ENCODE results near the gene SGPL1.

SGPL1 gene

DNA sequence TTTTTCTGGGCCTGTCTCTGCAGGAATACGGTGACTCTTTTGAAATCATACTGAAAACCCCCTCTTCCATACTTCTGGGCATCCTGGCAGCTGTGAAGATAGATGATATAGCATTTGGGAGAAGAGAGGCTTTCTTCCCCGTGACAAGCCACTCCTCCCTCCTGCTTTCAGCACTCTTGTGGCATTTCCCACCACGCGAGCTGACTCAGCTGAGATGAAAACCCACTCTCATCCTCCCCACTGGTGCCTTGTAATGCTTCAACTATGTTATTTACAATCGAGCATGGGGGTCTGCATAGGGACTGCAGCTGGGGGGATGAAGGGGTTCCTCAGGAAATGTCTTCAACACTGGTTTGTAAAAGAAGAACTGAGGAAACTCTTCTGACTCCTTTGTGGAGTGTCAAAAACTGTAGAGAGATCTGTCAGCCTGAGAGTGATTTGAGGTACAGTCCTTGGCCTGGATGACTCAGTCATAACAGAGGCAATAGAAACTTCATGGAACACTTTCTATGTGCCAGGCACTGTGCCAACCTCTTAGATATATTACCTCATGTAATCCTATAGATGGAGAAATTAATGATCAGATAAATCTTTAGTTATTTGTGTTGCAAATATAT is 28.8 kb upstream of the SGPL1 start:
- peak; percentile 8 for DNase-seq (ENCODE audit: low spot score)
- H3K9me3 Mint-ChIP-seq: no peaks in the 10 kb centered on the region
- H3K4me3 Mint-ChIP-seq: no peak overlapping the region
- no peak overlapping the region for H3K27ac Mint-ChIP-seq
- H3K27me3 Mint-ChIP-seq (ENCODE audit: low read depth): peaks cover 29% of the 10 kb centered on the region
- H3K36me3 Mint-ChIP-seq (ENCODE audit: low read depth): no peaks in the 10 kb centered on the region
- H3K4me1 Mint-ChIP-seq (ENCODE audit: low read depth): peaks cover 3% of the 10 kb centered on the region

DNA sequence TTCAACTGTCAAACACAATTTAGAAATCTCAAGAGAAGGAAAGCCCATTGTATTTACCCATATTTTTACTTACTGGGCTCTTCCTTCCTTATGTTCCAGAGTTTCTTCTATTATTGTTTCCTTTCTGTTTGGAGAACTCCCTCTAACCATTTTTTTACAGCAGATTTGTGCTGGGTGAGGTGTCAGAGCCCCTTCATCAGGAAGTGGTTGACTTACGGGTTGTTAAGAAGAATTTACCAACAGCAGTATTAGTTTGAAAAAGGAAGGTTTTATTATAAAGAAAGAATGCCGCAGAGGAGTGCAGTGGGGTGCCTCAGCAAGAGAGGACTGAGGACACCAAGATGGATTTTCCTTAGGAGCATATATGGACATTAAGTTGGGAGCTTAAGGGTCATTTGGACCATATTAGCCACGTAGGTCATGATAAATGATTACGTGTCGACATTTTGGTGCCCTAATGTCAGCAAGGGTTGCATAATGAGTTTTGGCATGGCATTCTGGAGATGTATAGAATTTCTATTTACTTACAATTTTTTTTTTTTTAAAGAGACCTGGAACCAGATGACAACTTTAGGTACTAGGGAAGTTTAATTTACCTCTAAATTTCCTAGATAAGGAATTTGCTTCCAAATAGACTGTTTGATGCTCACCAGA is 24.2 kb upstream of the SGPL1 start:
- no peaks in the 10 kb centered on the region for H3K9me3 Mint-ChIP-seq
- no peak for DNase-seq (ENCODE audit: low spot score)
- no peak overlapping the region for H3K27ac Mint-ChIP-seq

DNA sequence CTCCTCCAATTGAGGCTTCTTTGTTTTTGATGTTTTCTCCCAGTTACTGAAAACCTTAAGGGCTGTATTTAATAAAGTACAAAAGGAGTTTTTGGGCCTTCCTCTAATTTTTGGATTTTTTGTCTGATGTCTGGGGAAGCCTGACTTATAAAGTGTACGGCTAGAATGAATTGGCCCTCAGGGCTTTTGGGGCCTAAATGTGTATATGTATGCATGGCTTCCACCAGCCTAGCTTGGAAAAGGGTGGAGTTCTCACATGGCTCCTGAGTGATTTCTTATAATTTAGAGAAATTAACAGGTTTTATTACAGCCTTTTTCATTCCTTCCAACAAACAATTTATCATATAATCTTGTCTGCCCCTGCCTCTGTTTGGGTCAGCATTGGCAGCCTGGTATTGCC is 20.1 kb upstream of the SGPL1 start:
- H3K4me1 Mint-ChIP-seq (ENCODE audit: low read depth): no peaks in the 10 kb centered on the region
- H3K4me3 Mint-ChIP-seq: no peak overlapping the region
- H3K36me3 Mint-ChIP-seq (ENCODE audit: low read depth): no peaks in the 10 kb centered on the region
- no peaks in the 10 kb centered on the region for H3K9me3 Mint-ChIP-seq
- no peak for DNase-seq (ENCODE audit: low spot score)
- H3K27me3 Mint-ChIP-seq (ENCODE audit: low read depth): peaks cover 23% of the 10 kb centered on the region
- no peak overlapping the region for H3K27ac Mint-ChIP-seq

More for the DNA sequence above, 24.2 kb upstream of the SGPL1 start:
- H3K4me3 Mint-ChIP-seq: no peak overlapping the region
- peaks cover 3% of the 10 kb centered on the region for H3K4me1 Mint-ChIP-seq (ENCODE audit: low read depth)
- peaks cover 36% of the 10 kb centered on the region for H3K27me3 Mint-ChIP-seq (ENCODE audit: low read depth)
- H3K36me3 Mint-ChIP-seq (ENCODE audit: low read depth): no peaks in the 10 kb centered on the region

DNA sequence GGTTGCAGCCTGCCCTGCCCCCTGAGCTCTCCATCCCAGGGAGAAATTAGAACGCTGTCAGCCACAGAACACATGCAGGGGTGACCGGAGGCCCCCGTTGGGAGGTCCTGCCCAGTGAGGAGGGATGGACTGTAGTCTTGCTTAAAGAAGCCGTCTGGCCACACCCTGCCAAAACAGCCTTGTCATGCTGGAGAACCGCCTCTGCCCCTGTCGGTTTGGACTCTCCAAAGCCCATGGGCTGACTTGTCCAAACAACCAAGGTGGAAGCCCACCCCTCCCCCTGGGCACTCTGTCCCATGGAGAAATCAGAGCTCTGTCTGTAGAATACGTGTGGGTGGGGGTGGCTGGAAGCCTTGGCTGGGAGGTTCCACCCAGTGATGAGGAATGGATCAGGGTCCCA is 17.9 kb upstream of the SGPL1 start:
- Mint-ChIP-seq H3K36me3 (ENCODE audit: low read depth) (no peaks in the 10 kb centered on the region), H3K4me3 (no peak overlapping the region), H3K27ac (no peak overlapping the region), H3K27me3 (ENCODE audit: low read depth) (peaks cover 20% of the 10 kb centered on the region), H3K9me3 (no peaks in the 10 kb centered on the region), H3K4me1 (ENCODE audit: low read depth) (no peaks in the 10 kb centered on the region)
- no peak for DNase-seq (ENCODE audit: low spot score)

DNA sequence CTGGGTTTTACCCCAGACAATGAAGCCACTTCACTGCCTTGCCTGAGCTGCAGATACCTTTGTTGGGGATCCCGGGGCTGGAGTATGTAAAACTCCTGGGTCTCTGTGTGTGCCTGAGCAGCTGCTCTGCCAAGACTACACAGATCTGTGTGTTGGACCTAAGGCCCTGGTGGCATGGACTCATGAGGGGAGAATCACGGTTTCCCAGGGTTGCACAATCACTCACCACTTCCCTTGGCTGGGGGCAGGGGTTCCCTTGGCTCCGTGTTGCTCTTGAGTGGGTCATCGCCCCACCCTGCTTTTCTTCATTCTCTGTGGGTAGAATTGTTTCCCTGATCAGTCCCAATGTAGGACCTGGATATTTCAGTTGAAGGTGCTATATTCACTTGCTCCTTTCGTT is 16.6 kb upstream of the SGPL1 start:
- H3K9me3 Mint-ChIP-seq: no peaks in the 10 kb centered on the region
- no peak for DNase-seq (ENCODE audit: low spot score)
- H3K27me3 Mint-ChIP-seq (ENCODE audit: low read depth): peaks cover 19% of the 10 kb centered on the region
- H3K4me3 Mint-ChIP-seq: no peak overlapping the region
- H3K36me3 Mint-ChIP-seq (ENCODE audit: low read depth): no peaks in the 10 kb centered on the region
- no peaks in the 10 kb centered on the region for H3K4me1 Mint-ChIP-seq (ENCODE audit: low read depth)
- H3K27ac Mint-ChIP-seq: no peak overlapping the region

DNA sequence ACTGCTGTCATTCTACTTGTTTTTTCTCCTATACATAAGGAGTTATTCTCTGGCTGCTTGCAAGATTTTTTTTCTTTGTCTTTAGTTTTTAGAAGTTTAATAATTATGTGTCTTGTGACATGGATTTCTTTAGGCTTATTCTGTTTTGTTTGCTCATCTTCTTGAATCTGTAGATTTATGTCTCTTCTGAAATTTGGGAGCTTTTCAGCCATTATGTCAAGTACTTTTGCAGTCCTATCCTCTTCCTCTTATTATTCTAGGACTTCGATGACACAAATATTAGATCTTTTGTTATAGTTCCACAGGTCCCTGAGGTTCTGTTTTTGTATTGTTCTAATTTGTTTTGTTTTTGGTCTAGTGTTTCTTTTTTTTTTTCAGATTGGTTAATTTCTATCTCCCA is 13.9 kb upstream of the SGPL1 start:
- Mint-ChIP-seq H3K27me3 (ENCODE audit: low read depth) (peaks cover 18% of the 10 kb centered on the region), H3K4me3 (no peak overlapping the region), H3K9me3 (no peaks in the 10 kb centered on the region), H3K27ac (no peak overlapping the region), H3K36me3 (ENCODE audit: low read depth) (no peaks in the 10 kb centered on the region), H3K4me1 (ENCODE audit: low read depth) (no peaks in the 10 kb centered on the region)
- no peak for DNase-seq (ENCODE audit: low spot score)

DNA sequence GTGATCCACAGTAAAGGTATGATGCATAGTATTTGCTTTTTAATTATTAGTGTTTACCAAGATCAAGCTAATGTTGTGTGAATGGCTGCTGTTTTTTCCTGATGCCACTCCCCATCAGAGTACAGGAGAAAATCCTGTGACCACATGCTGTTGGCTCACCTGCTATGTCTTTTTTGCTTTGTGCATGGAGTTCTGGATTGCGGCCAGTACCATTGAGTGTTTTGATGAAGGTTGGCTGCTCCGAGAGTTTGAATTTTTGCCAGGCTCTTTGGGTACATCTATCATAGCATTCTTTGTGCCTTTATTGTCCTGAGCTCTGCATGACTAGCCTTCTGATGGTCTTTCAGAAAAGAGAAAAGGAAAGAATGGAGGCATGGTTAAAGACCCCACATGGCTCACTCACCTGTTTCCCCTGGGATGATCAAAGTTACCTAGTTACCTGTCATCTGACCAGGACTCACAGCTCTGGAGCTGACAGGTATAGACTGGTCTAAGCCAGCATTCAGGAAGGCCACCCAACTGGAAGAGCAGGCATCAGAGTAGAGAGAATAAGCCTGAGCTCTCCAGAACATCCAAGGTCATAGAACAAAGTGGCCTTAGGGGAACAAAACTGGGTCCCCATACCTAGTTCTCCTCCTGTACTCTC is 11.8 kb upstream of the SGPL1 start:
- DNase-seq (ENCODE audit: low spot score): no peak

DNA sequence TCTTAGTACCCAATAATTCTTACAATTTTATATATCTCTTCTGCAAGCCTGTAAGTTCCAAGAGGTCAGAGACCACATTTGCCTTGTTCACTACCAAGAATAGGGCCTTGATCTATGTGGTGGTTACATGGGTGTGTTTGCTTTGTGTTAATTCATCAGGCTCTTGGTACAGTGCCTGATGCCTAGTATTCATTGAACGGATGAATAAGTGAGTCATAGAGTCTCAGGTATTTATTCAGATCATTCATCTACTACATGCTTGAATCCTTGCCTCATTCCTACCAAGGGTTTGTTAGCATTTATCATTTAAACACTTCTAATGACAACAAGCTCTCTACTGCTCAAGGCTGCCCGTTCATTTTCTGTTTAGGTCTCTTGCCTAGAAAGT is 11.3 kb upstream of the SGPL1 start:
- no peak for DNase-seq (ENCODE audit: low spot score)
- no peaks in the 10 kb centered on the region for H3K4me1 Mint-ChIP-seq (ENCODE audit: low read depth)
- H3K27ac Mint-ChIP-seq: no peak overlapping the region
- H3K36me3 Mint-ChIP-seq (ENCODE audit: low read depth): no peaks in the 10 kb centered on the region
- peaks cover 18% of the 10 kb centered on the region for H3K27me3 Mint-ChIP-seq (ENCODE audit: low read depth)
- no peaks in the 10 kb centered on the region for H3K9me3 Mint-ChIP-seq
- no peak overlapping the region for H3K4me3 Mint-ChIP-seq

More for the DNA sequence above, 11.8 kb upstream of the SGPL1 start:
- Mint-ChIP-seq H3K27ac (no peak overlapping the region), H3K4me1 (ENCODE audit: low read depth) (no peaks in the 10 kb centered on the region), H3K4me3 (no peak overlapping the region), H3K9me3 (no peaks in the 10 kb centered on the region), H3K27me3 (ENCODE audit: low read depth) (peaks cover 18% of the 10 kb centered on the region), H3K36me3 (ENCODE audit: low read depth) (no peaks in the 10 kb centered on the region)

DNA sequence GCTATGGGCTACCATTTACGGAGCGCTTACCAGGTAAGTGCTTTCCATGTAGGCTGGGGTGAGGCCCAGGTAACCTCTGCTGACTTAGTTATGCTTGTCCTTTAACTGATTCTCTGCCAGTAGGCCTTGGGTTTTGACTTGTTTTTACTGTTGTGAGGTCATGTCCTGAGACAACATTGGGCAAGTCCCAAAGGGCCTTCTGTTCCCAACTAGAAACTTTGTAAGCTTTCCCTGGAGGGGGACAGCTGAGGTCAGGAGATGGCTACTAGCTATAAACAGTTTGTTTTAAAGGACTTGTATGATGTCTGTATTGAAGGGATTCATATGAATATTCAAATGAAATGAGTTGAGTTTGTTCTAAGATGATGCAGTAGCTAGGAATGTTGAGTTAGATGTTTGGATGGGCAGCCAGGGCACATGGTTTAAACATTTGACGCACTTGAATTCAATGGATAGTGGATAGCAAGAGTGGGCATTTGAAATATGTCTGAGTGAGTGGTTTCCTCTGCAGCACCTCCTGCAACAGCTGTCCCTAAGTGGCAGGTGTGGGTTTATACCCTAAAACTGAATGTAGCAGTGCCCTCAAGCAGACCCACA is 10.0 kb upstream of the SGPL1 start:
- Mint-ChIP-seq H3K9me3 (no peaks in the 10 kb centered on the region), H3K4me3 (no peak overlapping the region), H3K27me3 (ENCODE audit: low read depth) (peaks cover 18% of the 10 kb centered on the region), H3K36me3 (ENCODE audit: low read depth) (no peaks in the 10 kb centered on the region), H3K27ac (no peak overlapping the region), H3K4me1 (ENCODE audit: low read depth) (no peaks in the 10 kb centered on the region)
- no peak for DNase-seq (ENCODE audit: low spot score)

DNA sequence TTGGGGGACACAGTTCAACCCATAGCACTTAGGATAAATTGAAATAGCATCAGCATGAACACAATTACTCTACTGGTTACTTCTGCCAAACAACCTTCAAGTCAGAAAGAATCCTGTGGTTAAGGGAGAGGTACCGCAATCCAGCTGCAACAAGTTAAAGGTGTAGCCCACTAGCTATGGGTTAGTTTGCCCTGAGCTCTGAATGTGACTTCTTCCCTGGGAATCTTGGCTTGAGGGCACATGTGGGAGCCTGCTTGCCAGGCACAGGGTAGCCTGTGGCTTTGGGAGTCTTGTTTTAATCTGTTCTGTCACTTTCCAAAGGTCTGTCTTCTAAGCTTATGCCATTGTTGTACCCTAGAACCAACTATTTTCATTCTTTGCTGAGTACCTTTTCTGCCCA is 8.9 kb upstream of the SGPL1 start:
- no peak for DNase-seq (ENCODE audit: low spot score)
- Mint-ChIP-seq H3K27me3 (ENCODE audit: low read depth) (peaks cover 15% of the 10 kb centered on the region), H3K9me3 (no peaks in the 10 kb centered on the region), H3K36me3 (ENCODE audit: low read depth) (no peaks in the 10 kb centered on the region), H3K27ac (no peak overlapping the region), H3K4me3 (no peak overlapping the region), H3K4me1 (ENCODE audit: low read depth) (no peaks in the 10 kb centered on the region)

DNA sequence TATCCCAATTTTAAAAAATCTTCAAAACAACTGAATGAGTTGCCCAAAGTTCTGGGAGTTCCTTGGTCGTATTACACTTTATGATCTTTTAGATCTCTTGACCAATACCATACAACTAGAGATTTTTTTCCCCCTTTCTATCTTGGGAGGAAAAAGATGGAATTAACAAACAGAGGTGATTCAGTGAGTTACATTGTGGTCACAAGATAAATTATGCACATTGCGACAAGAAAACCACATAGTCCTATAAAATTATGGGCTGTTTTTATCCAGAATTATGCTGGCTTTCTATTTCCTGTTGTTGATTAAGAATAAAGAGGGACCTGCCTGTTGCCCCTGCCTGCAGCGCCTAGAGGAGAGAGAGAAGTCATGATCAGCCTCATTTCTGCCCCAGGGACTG is 8.2 kb upstream of the SGPL1 start:
- no peaks in the 10 kb centered on the region for H3K36me3 Mint-ChIP-seq (ENCODE audit: low read depth)
- no peak for DNase-seq (ENCODE audit: low spot score)
- peaks cover 8% of the 10 kb centered on the region for H3K27me3 Mint-ChIP-seq (ENCODE audit: low read depth)
- no peaks in the 10 kb centered on the region for H3K9me3 Mint-ChIP-seq
- no peak overlapping the region for H3K27ac Mint-ChIP-seq
- H3K4me1 Mint-ChIP-seq (ENCODE audit: low read depth): no peaks in the 10 kb centered on the region
- no peak overlapping the region for H3K4me3 Mint-ChIP-seq

DNA sequence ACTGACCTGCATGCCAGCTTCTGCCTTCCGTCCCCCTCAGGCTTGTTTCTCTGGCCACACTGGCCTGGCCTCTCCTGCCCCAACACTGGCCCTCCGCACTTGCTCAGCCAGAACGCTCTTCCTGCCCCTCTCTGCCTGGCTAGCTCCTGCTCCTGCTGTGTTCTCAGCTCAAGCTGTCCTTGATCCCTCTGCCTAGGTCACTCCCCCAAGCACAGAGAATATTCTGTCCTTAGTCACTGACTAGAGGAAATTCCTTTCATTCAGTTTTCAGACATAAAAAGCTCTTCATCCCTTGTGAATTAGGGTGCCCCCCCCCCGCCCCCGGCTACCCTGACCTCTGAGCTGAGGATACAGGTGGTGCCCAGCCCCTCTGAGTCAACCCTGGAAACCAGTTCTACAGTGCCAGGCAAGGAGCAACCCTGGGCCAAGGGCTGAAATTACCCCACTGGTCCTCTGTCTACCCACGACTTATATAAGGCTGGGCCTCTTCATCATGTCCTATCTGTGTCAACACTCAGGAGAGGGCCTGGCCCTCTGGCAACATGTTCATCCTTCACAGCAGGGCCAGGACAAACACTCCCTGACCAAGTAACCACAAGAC is 6.6 kb upstream of the SGPL1 start:
- Mint-ChIP-seq H3K4me3 (no peak overlapping the region), H3K27ac (no peak overlapping the region), H3K4me1 (ENCODE audit: low read depth) (peaks cover under 1% of the 10 kb centered on the region), H3K36me3 (ENCODE audit: low read depth) (no peaks in the 10 kb centered on the region), H3K27me3 (ENCODE audit: low read depth) (peaks cover 5% of the 10 kb centered on the region), H3K9me3 (no peaks in the 10 kb centered on the region)
- no peak for DNase-seq (ENCODE audit: low spot score)

DNA sequence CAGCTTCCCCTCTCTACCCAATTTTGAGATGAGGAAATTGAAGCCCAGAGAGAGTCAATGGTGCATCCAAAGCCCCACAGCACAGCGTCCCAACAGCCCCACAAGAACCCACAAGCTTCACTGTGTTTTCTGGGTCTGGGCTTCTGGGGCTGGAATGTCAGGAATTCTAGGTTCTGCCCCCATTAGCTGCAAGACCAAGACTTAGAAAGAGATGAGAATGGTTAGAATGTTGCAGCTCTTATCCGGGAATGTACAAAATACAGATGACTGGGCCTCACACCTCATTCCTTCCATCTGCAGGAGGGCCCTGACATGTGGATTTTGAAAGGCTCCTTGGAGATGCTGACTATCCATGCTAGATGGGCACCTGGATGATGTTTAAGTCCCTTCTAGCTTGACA is 6.0 kb upstream of the SGPL1 start:
- no peak for DNase-seq (ENCODE audit: low spot score)
- no peaks in the 10 kb centered on the region for H3K36me3 Mint-ChIP-seq (ENCODE audit: low read depth)
- no peak overlapping the region for H3K27ac Mint-ChIP-seq
- peaks cover 3% of the 10 kb centered on the region for H3K4me1 Mint-ChIP-seq (ENCODE audit: low read depth)
- peaks cover 5% of the 10 kb centered on the region for H3K27me3 Mint-ChIP-seq (ENCODE audit: low read depth)
- no peak overlapping the region for H3K4me3 Mint-ChIP-seq
- no peaks in the 10 kb centered on the region for H3K9me3 Mint-ChIP-seq

DNA sequence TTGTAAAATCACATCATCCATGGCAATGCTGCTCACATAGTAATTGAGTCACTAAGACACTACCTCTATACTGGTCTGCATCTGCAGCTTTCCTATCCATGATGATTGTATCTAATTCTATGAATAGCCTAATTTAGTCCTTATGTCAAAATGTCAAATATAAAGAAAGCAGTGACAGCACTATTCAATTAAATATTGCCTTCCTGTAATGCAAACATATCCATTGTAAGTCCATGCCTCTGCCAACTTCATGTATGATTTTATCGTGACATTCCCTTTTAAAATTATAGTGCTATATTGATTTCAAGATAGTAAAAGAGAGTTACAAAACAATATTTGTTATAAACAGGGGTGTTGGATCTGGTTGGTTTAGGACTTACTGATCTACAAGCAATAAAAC is 4.8 kb upstream of the SGPL1 start:
- H3K36me3 Mint-ChIP-seq (ENCODE audit: low read depth): no peaks in the 10 kb centered on the region
- DNase-seq (ENCODE audit: low spot score): no peak
- no peak overlapping the region for H3K27ac Mint-ChIP-seq
- peaks cover 3% of the 10 kb centered on the region for H3K4me1 Mint-ChIP-seq (ENCODE audit: low read depth)
- no peaks in the 10 kb centered on the region for H3K9me3 Mint-ChIP-seq
- peaks cover 5% of the 10 kb centered on the region for H3K27me3 Mint-ChIP-seq (ENCODE audit: low read depth)
- no peak overlapping the region for H3K4me3 Mint-ChIP-seq

Data from T-helper 2 cell treated with Interferon-gamma antibody and Interleukin-4, amounts not matched to agents 5 μg/mL and 100 μg/mL, for 36 hours (primary cell).